WTC11 (cell line): ENCODE results near the gene ZNF576. TPM values are rescaled to one million over a fixed set of nuclear protein-coding genes. Genes with fewer than 3 reads are reported as not detected.
A peak's percentile ranks its signal among the peaks of the same experiment; 100 is the strongest.
"Not testable (repeated sequence)": the region's sequence is repeated elsewhere in the genome, so short reads cannot be mapped to it uniquely, and the experiment has no call there.

Experiments
- ATAC-seq: fragments of 200-7000 bp; cut with Tn5 transposase; 2 replicates; pipeline ENCODE4 v1.10.0; 2021; ENCODE audit warnings: mild to moderate bottlenecking, moderate library complexity
- CTCF ChIA-PET: fragments of 300-600 bp; sonication (Branson Sonifier 250); formaldehyde crosslinking; loops from one replicate; lab custom pipeline; 2021; ENCODE audit warnings: antibody characterized with exemption; lab: Charles Lee
- POLR2A ChIA-PET: fragments of 350-600 bp; sonication (Branson Sonifier 250); formaldehyde crosslinking; loops from one replicate; lab custom pipeline; 2021; ENCODE audit warnings: antibody characterized with exemption; lab: Charles Lee
- DNase-seq: peaks from one replicate; pipeline ENCODE4 v3.0.0; 2021; ENCODE audit warnings: low spot score
- H3K27ac Mint-ChIP-seq: 2 replicates; pipeline ENCODE4 v1.8.0; 2021; ENCODE audit warnings: mixed read lengths
- H3K27me3 Mint-ChIP-seq: 2 replicates; pipeline ENCODE4 v1.8.0; 2021; ENCODE audit warnings: low read depth, mild to moderate bottlenecking, moderate library complexity, mixed read lengths
- H3K36me3 Mint-ChIP-seq: 2 replicates; pipeline ENCODE4 v1.8.0; 2021; ENCODE audit warnings: mixed read lengths
- H3K4me1 Mint-ChIP-seq: 2 replicates; pipeline ENCODE4 v1.8.0; 2022; ENCODE audit warnings: mixed read lengths
- H3K4me3 Mint-ChIP-seq: 2 replicates; pipeline ENCODE4 v1.8.0; 2021; ENCODE audit warnings: mild to moderate bottlenecking, moderate library complexity, mixed read lengths
- H3K9me3 Mint-ChIP-seq: 2 replicates; pipeline ENCODE4 v1.8.0; 2021; ENCODE audit warnings: mixed read lengths
- ZNF121 ChIP-seq: sonication (generic); formaldehyde crosslinking; IDR thresholded peaks from 2 replicates; pipeline ENCODE4 v1.8.0; 2023; ENCODE audit warnings: missing genetic modification reagents
- total RNA-seq: library from RNA; stranded (reverse); gene quantifications from 3 replicates; pipeline ENCODE4 v1.2.3, GENCODE V29; 2021

ZNF576 gene
- total RNA-seq, 1 experiment from 2014 or later = 15.9 TPM

GRCh38 chr19:43650276-43650675, 53.9 kb downstream of the ZNF576 start:
- DNase-seq, ATAC-seq, H3K4me1 Mint-ChIP-seq, H3K27ac Mint-ChIP-seq, POLR2A ChIA-PET, H3K4me3 Mint-ChIP-seq, H3K27me3 Mint-ChIP-seq: not testable (repeated sequence)
- CTCF ChIA-PET = interaction anchor here (0.9 kb wide), 1 partner anchor 24 kb away, joined by 4 read pairs; no protein-coding TSS in a partner anchor
- peak; percentile 82 for TF ChIP-seq ZNF121 (CRISPR knock-in tag)
- peaks cover 21% of the 10 kb centered on the region for H3K9me3 Mint-ChIP-seq
- H3K36me3 Mint-ChIP-seq = peaks cover 48% of the 10 kb centered on the region

Other genes starting within 250 kb of the ZNF576 start
- gene CD177, start 242.9 kb upstream of the ZNF576 start, total RNA-seq = 2.0 to 4.5 TPM (median 2.0 TPM) in 3 replicates
- gene TEX101, start 181.7 kb upstream of the ZNF576 start, total RNA-seq = not detected in 3 replicates
- gene LYPD3, start 131.0 kb upstream of the ZNF576 start, total RNA-seq = 2.7 to 3.8 TPM (median 3.1 TPM) in 3 replicates
- 14.6 to 15.6 TPM (median 14.8 TPM) in 3 replicates for gene PHLDB3, start 91.8 kb upstream of the ZNF576 start, total RNA-seq
- gene ETHE1, start 69.4 kb upstream of the ZNF576 start, total RNA-seq = 19.0 to 23.5 TPM (median 21.2 TPM) in 3 replicates
- gene ZNF575, start 63.4 kb upstream of the ZNF576 start, total RNA-seq = 0.13 to 0.25 TPM in 2 of 3 replicates, not detected in the other
- gene XRCC1, start 21.1 kb upstream of the ZNF576 start, total RNA-seq = 46.5 to 50.8 TPM (median 48.3 TPM) in 3 replicates
- 6.4 to 11.3 TPM (median 10.6 TPM) in 3 replicates for gene PINLYP, start 20.8 kb upstream of the ZNF576 start, total RNA-seq
- 33.6 to 38.1 TPM (median 35.5 TPM) in 3 replicates for gene IRGQ, start 461 bp upstream of the ZNF576 start, total RNA-seq
- gene SRRM5, start 15.5 kb downstream of the ZNF576 start, total RNA-seq = 0.34 to 0.44 TPM (median 0.42 TPM) in 3 replicates
- 19.2 to 20.1 TPM (median 20.0 TPM) in 3 replicates for gene ZNF428, start 23.0 kb downstream of the ZNF576 start, total RNA-seq
- gene CADM4, start 43.3 kb downstream of the ZNF576 start, total RNA-seq = 12.2 to 13.3 TPM (median 12.4 TPM) in 3 replicates
- 10.5 to 14.4 TPM (median 13.5 TPM) in 3 replicates for gene PLAUR, start 73.6 kb downstream of the ZNF576 start, total RNA-seq
- not detected in 3 replicates for gene IRGC, start 119.5 kb downstream of the ZNF576 start, total RNA-seq
- gene SMG9, start 158.4 kb downstream of the ZNF576 start, total RNA-seq = 25.7 to 39.6 TPM (median 34.3 TPM) in 3 replicates
- 0.76 to 1.1 TPM (median 0.98 TPM) in 3 replicates for gene KCNN4, start 184.4 kb downstream of the ZNF576 start, total RNA-seq
- gene LYPD5, start 205.9 kb downstream of the ZNF576 start, total RNA-seq = 0.39 to 0.78 TPM (median 0.46 TPM) in 3 replicates
- gene ZNF283, start 230.7 kb downstream of the ZNF576 start, total RNA-seq = 6.2 to 7.1 TPM (median 6.7 TPM) in 3 replicates